GM19239 (cell line): ENCODE data around the gene PBX4.

Experiments used
- DNase-seq: peaks from one replicate; pipeline ENCODE4 v3.0.0; 2011; ENCODE audit warnings: low spot score; ENCODE audit not compliant: insufficient read length
- FAIRE-seq: peaks from 2 replicates; lab custom pipeline; 2011; peaks lifted over from hg19 to GRCh38; lab: Jason Lieb, UNC

Gene PBX4

DNA sequence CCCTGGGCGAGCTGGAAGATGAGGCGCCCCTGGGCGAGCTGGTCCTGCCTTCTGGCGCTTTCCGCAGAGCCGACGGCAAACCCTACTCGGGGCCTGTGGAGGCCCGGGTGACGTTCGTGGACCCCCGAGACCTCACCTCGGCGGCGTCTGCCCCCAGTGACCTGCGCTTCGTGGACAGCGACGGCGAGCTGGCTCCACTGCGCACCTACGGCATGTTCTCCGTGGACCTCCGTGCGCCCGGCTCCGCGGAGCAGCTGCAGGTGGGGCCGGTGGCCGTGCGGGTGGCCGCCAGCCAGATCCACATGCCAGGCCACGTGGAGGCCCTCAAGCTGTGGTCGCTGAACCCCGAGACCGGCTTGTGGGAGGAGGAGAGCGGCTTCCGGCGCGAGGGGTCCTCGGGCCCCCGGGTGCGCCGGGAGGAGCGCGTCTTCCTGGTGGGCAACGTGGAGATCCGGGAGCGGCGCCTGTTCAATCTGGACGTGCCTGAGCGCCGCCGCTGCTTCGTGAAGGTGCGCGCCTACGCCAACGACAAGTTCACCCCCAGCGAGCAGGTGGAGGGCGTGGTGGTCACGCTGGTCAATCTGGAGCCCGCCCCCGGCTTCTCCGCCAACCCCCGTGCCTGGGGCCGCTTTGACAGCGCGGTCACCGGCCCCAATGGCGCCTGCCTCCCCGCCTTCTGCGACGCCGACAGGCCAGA lies 74.1 kb downstream of the PBX4 start:
- FAIRE-seq (no peak), DNase-seq (no peak)

DNA sequence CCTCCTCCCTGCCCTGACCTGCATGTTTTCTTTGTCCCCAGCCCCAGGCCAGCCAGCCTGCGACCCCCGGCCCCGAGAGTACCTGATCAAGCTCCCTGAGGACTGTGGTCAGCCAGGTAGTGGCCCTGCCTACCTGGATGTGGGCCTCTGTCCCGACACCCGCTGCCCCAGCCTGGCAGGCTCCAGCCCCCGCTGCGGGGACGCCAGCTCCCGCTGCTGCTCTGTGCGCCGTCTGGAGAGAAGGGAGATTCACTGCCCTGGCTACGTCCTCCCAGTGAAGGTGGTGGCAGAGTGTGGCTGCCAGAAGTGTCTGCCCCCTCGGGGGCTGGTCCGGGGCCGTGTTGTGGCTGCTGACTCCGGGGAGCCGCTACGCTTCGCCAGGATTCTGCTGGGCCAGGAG lies 74.8 kb downstream of the PBX4 start:
- no peak for FAIRE-seq
- no peak for DNase-seq

DNA sequence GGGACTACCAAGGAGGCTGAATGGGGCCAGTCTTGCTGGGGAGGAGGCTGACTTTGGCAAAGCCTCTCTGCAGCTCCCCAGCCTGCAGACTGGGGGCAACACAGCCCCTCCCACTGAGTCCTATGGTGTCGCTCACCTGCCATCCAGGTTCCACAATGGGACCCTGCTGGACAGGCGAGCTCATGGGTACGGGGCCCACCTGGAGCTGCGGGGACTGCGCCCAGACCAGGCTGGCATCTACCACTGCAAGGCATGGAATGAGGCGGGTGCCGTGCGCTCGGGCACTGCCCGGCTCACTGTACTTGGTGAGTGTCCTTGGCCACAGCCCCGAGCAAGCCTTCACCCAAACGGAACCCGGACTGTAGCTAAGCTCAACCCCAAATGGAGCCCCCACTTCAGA lies 75.4 kb downstream of the PBX4 start:
- no peak for FAIRE-seq
- DNase-seq, result no peak

DNA sequence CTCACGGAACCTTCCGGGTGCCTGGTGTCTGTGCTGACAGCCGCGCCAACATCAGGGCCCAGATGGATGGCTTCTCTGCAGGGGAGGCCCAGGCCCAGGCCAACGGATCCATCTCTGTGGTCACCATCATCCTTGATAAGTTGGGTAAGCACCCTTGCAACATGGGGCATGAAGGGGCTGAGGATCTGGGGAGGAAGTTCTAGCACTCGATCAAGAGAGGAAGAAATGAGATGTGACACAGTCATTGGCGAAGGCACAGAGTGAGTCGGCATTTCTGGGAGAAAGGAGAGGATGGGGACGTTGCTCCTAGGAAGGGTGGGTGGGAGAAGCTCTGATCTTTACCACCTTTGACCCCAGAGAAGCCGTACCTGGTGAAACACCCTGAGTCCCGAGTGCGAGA lies 76.0 kb downstream of the PBX4 start:
- FAIRE-seq (no peak), DNase-seq (no peak)

DNA sequence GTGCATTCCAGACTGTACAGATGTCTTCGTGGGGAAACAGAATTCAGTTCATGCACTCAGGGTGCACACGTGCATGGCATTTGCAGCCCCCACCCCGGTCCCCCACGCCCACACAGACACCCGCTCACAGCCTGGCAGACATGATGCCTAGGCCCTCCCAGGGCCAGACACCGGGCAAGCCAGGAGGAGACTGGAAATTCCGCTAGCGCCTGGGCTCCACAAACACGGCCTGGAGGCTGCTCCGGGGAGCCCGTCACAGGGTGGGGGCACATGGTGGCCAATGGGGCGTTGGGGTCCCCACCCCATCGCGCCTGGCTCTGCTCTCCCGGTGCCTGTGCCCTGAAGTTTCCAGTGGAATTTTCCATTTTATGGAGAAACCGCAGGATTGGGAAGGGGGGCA lies 76.9 kb downstream of the PBX4 start:
- DNase-seq (no peak), FAIRE-seq (no peak)

DNA sequence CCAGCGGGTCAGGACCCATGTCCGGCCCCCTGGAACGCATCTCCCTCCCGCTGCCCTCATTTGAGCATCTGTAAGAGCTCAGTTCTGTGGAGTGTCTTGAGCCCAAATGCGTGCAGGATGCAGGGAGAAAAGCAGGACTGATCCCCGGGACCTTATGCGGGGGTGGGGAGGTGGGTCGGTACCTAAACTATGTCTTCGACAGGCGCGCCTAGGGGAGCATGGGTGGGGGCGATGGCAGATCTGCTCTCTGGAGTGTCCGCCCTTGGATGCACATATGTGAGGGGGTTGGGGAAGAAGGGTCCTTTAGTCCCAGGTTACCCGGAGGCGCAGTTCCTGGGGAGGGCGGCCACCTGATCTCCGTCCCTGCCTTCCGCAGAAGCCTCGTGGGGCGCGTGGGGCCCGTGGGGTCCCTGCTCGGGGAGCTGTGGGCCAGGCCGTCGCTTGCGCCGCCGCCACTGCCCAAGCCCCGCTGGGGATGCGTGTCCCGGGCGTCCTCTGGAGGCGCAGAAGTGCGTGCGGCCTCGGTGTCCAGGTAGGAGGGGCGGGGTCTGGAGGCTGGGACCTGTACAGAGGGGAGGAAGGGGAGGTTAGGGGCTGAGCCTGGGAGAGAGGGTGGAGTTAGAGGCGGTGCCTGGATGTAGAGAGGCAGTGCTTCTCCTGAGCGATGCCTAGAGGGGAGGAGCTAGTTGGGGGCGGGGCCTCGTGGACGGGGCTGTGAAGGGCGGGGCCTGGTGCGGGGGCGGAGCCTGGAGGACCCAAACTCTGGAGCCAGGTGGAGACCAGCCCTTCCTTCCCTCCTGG lies 77.6 kb downstream of the PBX4 start:
- FAIRE-seq, result peak; percentile 4
- peak; percentile 85 for DNase-seq

DNA sequence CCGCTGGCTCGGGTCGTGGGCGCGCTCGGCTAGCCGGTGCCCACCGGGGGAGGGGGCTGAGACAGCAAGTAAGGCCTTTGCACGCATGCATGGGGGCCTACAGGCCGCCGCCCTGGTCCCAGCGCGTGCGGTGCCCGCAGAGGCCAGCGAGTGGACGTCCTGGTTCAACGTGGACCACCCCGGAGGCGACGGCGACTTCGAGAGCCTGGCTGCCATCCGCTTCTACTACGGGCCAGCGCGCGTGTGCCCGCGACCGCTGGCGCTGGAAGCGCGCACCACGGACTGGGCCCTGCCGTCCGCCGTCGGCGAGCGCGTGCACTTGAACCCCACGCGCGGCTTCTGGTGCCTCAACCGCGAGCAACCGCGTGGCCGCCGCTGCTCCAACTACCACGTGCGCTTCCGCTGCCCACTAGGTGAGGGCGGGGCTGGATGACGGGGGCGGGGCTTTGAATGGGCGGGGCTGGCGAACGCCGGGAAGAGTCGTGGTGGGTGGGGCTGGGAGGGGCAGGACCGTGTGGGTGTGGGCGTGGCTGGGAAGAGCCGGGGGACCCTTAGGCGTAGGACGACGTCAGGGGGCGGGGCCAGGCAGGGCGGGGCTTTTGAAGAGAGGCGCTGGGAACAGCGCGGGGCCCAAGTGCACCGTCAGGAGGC lies 78.3 kb downstream of the PBX4 start:
- DNase-seq, result no peak
- no peak for FAIRE-seq

DNA sequence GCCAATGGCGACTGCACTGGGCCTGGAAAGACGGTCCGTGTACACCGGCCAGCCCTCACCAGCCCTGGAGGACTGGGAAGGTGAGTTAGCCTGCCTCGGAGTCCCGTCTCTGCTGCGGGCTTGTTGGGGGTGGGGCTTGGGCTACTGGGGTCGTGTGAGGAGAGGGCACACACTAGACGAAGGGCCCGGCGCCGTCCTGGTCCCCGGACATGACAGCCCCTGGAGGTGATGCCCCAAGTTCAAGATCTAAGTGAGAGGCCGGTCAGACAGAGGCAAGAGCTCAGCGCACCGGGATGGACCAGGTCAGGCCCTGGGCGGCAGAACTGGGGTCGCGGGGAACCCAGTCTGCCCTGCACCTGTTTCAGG lies 78.8 kb downstream of the PBX4 start:
- no peak for FAIRE-seq
- no peak for DNase-seq

DNA sequence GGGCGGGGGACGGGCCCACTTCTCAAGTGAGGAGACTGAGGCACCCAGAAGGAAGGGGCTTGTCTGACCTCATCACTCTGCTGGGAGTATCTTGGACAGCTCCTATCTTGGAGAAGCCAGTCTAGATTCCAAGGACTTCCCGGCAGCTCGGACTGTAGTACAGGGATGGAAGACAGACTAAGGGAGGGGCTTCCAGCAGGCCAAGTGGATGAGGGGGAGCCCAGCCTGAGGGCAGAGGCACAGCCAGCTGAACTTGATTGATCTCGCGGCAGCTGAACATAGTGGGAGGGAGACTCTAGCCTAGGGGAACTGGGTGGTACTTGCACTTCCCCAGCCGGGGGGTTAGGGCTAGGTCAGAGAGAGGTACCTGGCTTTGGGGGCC lies 79.7 kb downstream of the PBX4 start:
- FAIRE-seq, result no peak

DNA sequence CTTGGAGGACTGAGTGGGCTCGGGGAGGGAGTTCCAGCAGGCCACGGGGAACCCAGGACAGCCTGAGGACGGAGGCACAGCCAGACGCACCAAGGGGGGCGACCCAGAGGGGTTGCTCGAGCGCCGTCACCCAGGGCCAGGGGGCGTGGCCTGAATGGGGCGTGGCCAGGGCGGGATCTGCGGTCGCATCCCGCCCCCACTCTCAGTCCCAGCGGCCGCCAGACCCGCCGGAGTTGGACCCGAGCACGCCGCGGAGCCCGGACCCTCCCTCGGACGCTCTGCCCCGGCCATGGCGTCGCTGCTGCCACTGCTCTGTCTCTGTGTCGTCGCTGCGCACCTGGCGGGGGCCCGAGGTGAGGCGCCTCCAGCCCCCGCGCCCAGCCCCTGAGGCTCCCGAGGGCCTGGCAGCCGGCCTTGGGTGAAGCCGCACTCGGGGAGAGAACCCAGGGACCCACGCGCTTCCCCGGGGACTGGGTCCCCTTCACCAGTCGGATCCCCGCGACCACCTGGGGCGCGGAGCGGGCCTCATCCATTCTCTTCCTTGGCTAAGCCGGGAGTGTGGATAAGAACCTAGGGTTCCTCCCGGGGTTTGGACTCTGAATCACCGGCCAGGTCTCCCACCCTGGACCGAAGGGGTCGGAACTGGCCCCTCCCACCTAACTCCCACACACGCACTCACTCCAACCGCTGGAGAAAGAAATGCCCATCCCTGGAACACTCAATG lies 80.3 kb downstream of the PBX4 start, which contains the start of gene CILP2:
CILP2 (plus strand) TSS at position 205 of the 724 bp plus-strand sequence; CDS start at position 290, 85 bp downstream.
- DNase-seq (no peak), FAIRE-seq (no peak)

More for the DNA sequence above, 79.7 kb downstream of the PBX4 start:
- DNase-seq, result no peak

DNA sequence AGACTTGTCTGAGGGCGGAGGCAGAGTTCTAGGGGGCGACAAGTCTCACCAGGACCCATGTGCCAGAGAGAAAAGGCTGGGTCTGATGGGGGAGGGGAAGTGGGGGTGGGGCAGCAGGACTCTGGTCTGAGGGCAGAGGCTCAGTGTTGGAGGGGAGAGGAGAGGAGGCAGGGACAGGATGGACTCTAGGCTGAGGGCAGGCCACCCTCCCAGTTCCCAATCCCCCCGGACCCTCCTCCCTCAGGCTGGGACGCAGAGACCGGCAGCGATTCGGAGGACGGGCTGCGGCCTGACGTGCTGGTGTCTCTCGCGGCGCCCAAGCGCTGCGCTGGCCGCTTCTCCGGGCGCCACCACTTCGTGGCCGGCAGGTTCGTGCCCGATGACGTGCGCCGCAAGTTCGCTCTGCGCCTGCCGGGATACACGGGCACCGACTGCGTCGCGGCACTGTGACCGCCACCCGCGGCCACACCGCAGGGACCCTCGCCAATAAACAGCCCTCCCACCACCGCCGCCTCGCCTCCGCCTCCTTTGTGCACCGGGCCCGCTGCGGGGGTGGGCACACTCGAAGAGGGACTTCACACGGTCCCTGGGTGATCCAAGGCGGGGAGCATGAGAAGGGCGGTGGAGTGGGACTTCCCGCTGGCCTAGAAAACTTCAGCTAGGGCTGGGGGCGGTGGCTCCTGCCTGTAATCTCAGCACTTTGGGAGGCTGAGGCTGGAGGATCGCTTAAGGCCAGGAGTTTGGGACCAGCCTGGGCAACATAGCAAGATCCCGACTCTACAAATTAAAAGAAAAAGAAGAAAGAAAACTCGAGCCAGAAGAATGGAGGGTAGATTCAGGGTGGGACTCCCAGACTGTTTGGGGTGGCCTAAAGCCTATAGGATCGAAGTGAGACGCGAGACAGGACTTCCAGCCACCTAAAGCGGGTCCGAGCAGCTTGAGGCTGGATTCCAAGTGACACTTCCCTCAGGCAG lies 81.1 kb downstream of the PBX4 start:
- DNase-seq (no peak), FAIRE-seq (no peak)

DNA sequence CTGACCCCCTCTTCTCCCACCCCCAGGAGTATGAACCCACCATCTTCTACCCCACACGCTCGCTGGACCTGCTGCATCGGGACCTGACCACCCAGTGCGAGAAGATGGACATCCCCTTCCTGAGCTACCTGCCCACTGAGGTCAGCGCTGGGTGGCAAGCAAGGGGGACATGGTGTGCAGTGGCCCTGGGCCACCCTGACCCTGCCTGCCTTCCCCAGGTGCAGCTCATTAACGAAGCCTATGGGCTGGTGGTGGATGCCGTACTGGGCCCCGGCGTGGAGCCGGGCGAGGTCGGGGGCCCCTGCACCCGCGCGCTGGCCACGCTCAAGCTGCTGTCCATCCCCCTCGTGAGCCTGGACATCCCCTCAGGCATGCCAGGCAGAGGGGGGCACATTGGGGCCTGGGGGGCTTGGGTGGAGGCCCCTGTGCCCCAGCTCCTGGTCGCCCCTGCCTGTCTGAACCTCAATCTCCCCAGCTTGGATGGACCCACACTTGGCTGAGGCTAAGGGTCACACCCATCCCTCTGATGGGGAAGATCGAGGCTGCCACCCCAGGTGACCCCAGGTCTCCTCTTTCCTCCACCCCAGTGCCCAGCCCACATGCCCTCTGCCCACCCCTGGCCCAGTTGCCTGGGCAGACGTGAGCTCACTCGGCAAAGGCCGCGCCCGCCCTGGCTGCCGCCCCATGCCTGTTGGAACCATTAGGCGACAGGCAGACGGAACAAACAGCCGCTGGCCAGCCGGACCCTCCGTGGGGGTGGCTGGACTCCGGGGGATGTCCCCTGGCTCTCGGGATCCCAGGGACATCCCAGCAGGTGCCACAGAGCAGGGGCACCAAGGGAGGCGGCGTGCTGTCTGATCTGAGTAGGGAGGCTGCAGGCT lies 82.9 kb downstream of the PBX4 start:
- FAIRE-seq (no peak), DNase-seq (no peak)

DNA sequence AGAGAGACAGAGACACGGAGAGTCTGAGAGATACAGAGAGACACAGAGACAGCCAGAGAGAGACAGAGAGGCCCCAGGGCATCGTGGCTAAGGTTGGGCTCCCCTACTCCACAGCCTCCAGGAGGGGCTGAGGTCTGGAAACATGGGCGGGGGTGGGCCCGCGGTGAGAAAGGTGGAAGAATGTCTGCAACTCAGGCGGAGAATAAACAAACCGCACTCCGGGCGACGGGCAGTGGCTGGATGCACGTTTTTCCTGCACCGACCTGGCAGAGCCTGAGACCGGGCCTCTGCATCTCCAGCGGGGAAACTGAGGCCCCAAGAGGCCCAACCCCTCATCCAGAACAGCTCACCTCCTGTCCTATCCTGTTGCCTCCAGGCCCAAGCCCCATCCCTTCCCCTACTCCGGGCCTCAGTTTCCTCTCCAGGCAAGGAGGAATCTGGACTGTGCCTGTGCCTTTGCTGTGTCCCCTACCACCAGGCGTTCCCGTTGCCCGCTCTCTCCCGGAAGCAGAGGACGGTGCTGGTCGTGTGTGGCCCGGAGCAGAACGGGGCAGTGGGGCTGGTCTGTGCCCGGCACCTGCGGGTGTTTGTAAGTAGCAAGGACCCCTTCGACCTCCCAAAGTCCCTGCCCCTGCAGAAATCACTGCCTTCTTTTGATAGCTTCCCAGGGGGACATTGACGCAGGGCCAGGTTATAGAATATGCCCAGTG lies 83.8 kb downstream of the PBX4 start:
- FAIRE-seq (no peak), DNase-seq (no peak)

DNA sequence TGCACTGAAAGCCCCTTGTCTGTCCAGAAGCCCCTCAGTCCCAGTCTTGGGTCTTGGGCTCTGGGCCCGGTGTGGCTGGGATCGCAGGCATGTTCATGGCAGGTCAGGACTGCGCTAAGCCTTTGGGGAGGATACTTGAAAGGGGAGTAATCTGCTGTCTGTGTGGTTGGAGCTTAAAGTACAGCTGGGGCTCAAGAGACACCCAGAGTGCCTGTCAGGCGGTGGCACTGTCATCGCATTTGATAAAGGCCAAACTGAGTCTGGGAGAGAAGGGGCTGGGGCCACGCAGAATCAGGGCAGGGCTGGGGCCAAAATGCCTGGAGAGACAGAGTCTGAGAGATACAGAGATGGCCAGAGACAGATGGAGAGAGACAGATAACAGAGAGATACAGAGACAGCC lies 84.6 kb downstream of the PBX4 start:
- FAIRE-seq, result no peak

DNA sequence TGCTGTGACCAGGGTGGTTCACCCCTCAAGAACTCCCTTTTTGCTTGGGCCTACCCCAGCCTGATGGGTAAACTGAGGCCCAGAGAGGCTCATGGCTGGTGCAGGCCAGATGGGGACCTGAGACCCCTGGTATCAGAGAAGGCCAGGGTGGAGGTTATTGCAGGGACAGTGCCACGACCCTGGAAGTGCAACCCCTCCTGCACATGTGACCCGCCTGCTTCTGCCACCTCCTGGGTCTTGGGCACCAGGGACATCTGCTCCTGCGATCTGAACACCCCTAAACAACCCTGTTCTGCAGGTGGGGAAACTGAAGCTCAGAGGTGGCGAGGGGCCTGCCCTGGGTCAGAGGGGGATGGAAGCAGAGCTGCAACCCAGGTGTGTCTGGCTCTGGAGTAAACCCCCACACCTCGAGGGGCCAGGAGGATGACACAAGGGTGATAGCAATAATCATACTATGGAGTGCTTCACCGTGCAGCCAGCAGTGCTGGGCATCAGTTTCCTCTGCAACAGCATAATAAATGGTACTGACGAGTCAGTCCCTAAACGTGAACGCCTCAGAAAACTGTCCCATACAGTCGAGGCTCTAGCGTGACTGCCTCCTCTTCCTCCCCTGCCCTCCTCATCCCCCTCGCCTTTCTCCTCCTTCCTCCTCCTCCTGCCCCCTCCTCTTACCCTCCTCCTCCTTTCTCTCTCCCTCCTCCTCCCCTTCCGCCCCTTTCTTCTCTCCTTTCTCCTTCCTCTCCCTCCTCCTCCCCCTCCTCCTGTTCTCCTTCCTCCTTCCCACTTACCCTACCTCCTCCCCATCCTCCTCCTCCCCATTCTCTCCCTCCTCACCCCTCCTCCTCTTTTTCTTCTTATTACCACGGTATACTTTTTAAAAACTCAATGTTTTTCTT lies 85.4 kb downstream of the PBX4 start:
- FAIRE-seq (no peak), DNase-seq (no peak)

More for the DNA sequence above, 84.6 kb downstream of the PBX4 start:
- no peak for DNase-seq

DNA sequence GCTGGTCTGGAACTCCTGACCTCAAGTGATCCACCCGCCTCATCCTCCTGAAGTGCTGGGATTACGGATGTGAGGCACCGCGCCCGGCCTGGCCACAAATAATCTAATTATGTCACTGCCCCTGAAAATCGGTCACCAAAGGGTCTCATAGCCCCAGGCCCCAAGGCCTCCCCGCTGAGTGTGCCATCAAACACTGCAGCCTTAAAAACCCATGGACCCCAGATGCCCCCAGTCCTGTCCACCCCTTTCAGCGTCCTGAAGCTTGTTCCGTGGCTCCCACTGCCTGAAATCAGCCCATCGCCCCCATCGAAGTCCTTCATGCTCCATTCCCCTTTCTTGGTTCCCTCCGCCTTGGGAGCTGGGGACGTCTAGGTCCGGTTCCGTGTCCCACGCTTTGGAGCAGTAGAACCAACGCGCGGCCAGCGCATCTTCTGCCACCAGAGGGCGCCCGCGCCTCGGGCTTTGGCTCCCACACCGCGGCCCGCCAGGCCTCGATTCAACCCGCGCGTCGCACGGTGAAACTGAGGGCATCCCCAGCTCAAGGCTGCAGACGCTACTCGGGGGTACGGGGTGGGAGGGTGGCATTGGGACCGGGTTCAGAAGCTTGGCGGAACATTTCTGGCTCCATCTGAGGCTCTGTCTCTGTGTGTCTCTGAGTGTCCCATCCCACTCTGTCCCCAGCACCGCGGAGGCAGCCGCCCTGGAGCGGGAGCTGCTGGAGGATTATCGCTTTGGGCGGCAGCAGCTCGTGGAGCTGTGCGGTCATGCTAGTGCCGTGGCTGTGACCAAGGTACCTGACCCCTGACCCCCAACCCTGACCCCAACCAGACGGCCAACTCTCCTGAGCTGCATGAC lies 86.3 kb downstream of the PBX4 start:
- peak; percentile 95 for DNase-seq

More for the DNA sequence above, 86.3 kb downstream of the PBX4 start:
- peak; percentile 58 for FAIRE-seq
